ENCODE data around the gene DGKG.

DNA sequence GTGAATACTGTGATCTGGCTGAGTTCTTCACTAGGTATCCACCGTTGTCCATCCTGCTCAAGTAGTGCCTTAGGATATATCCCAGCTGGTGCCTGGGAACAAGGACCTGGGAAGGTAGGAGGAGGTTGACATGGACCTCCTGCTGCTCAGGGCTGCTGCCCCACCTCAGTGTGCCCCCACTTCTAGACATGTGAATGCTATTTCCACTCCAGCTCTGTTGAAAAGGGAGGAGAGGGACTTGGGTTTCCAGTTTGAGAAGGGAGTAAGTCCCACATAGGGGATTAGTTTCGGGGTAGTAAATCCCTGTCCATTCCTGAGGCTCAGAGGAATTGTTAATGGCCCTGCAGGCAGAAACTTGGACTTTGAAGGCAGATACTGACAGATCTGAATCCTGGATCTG lies 220.2 kb downstream of the DGKG start:
- TF ChIP-seq CTCF (IDR thresholded peaks at IDR 0.05) (no peak), POLR2A (IDR thresholded peaks at IDR 0.05) (no peak)

All from testis (tissue), 2 donors.